ENCODE measurements around the gene DOCK4.

DOCK4 gene

GRCh38 chr7:112070674-112071256 lies 135.4 kb downstream of the DOCK4 start:
- Histone ChIP-seq H3K4me2 (ENCODE audit: low read length) (no peak overlapping the region), H3K4me3 (ENCODE audit: low read length) (no peak overlapping the region), H3K56ac (ENCODE audit: low read length) (no peak overlapping the region), H4K5ac (ENCODE audit: low read length) (no peak overlapping the region), H3K9ac (ENCODE audit: low read length) (no peak overlapping the region), H3K18ac (ENCODE audit: low read length) (no peak overlapping the region), H3K23ac (ENCODE audit: low read length) (no peak overlapping the region), H3K27ac (ENCODE audit: low read depth, low read length) (no peak overlapping the region), H3K36me3 (ENCODE audit: control insufficient read depth, insufficient read depth, low read length) (no peaks in the 10 kb centered on the region), H2BK120ac (ENCODE audit: low read depth, low read length) (no peak overlapping the region), H4K8ac (ENCODE audit: low read depth, low read length) (no peak overlapping the region), H2BK15ac (replicated peaks; ENCODE audit: low read depth) (no peak overlapping the region), H3K27me3 (ENCODE audit: insufficient read depth, low read length, poor library complexity) (no peaks in the 10 kb centered on the region), H2AK5ac (ENCODE audit: low read length) (no peak overlapping the region), H3K4me1 (ENCODE audit: control insufficient read depth, low read depth, low read length) (peaks cover 5% of the 10 kb centered on the region), H3K79me2 (ENCODE audit: control insufficient read depth, insufficient read depth, low read length) (peaks cover 7% of the 10 kb centered on the region), H2BK5ac (ENCODE audit: low read length) (no peak overlapping the region), H3K79me1 (ENCODE audit: low read length) (peaks cover 16% of the 10 kb centered on the region), H3K4ac (ENCODE audit: low read depth, low read length) (no peak overlapping the region)
- DNase-seq: no peak
- WGBS (ENCODE audit: extremely low coverage, insufficient coverage, low lambda C conversion rate): no CpG with 5 or more reads among the region's 5 CpGs

GRCh38 chr7:112069879-112070321 lies 136.3 kb downstream of the DOCK4 start:
- Histone ChIP-seq H3K79me1 (ENCODE audit: low read length) (peaks cover 20% of the 10 kb centered on the region), H3K4me2 (ENCODE audit: low read length) (no peak overlapping the region), H3K27ac (ENCODE audit: low read depth, low read length) (no peak overlapping the region), H3K27me3 (ENCODE audit: insufficient read depth, low read length, poor library complexity) (no peaks in the 10 kb centered on the region), H3K9ac (ENCODE audit: low read length) (no peak overlapping the region), H2BK120ac (ENCODE audit: low read depth, low read length) (no peak overlapping the region), H3K79me2 (ENCODE audit: control insufficient read depth, insufficient read depth, low read length) (peaks cover 7% of the 10 kb centered on the region), H2AK5ac (ENCODE audit: low read length) (no peak overlapping the region), H3K4me3 (ENCODE audit: low read length) (no peak overlapping the region), H3K56ac (ENCODE audit: low read length) (no peak overlapping the region), H3K18ac (ENCODE audit: low read length) (no peak overlapping the region), H2BK5ac (ENCODE audit: low read length) (no peak overlapping the region), H3K36me3 (ENCODE audit: control insufficient read depth, insufficient read depth, low read length) (no peaks in the 10 kb centered on the region), H2BK15ac (replicated peaks; ENCODE audit: low read depth) (no peak overlapping the region), H4K8ac (ENCODE audit: low read depth, low read length) (no peak overlapping the region), H3K23ac (ENCODE audit: low read length) (no peak overlapping the region), H3K4ac (ENCODE audit: low read depth, low read length) (no peak overlapping the region), H4K5ac (ENCODE audit: low read length) (no peak overlapping the region), H3K4me1 (ENCODE audit: control insufficient read depth, low read depth, low read length) (peaks cover 8% of the 10 kb centered on the region)
- peak; percentile 40 for DNase-seq
- no CpG with 5 or more reads among the region's 3 CpGs for WGBS (ENCODE audit: extremely low coverage, insufficient coverage, low lambda C conversion rate)

- DNase-seq: no peak
- Histone ChIP-seq H3K27me3 (ENCODE audit: insufficient read depth, low read length, poor library complexity) (no peaks in the 10 kb centered on the region), H3K23ac (ENCODE audit: low read length) (no peak overlapping the region), H3K79me2 (ENCODE audit: control insufficient read depth, insufficient read depth, low read length) (peaks cover 2% of the 10 kb centered on the region), H3K79me1 (ENCODE audit: low read length) (peaks cover 16% of the 10 kb centered on the region), H3K56ac (ENCODE audit: low read length) (no peak overlapping the region), H3K18ac (ENCODE audit: low read length) (no peak overlapping the region), H2AK5ac (ENCODE audit: low read length) (no peak overlapping the region), H2BK5ac (ENCODE audit: low read length) (no peak overlapping the region), H3K4me2 (ENCODE audit: low read length) (no peak overlapping the region), H2BK15ac (replicated peaks; ENCODE audit: low read depth) (no peak overlapping the region), H4K8ac (ENCODE audit: low read depth, low read length) (no peak overlapping the region), H3K27ac (ENCODE audit: low read depth, low read length) (no peak overlapping the region), H3K9ac (ENCODE audit: low read length) (no peak overlapping the region), H2BK120ac (ENCODE audit: low read depth, low read length) (no peak overlapping the region), H3K4me3 (ENCODE audit: low read length) (no peak overlapping the region), H3K4ac (ENCODE audit: low read depth, low read length) (no peak overlapping the region), H3K36me3 (ENCODE audit: control insufficient read depth, insufficient read depth, low read length) (no peaks in the 10 kb centered on the region), H3K4me1 (ENCODE audit: control insufficient read depth, low read depth, low read length) (peaks cover 8% of the 10 kb centered on the region), H4K5ac (ENCODE audit: low read length) (no peak overlapping the region)
- no CpG with 5 or more reads among the region's 4 CpGs for WGBS (ENCODE audit: extremely low coverage, insufficient coverage, low lambda C conversion rate)
Observed at GRCh38 chr7:112068967-112069366, 137.2 kb downstream of the DOCK4 start.

- Histone ChIP-seq H2AK5ac (ENCODE audit: low read length) (no peak overlapping the region), H2BK120ac (ENCODE audit: low read depth, low read length) (no peak overlapping the region), H3K4me1 (ENCODE audit: control insufficient read depth, low read depth, low read length) (peaks cover 8% of the 10 kb centered on the region), H3K18ac (ENCODE audit: low read length) (no peak overlapping the region), H3K27ac (ENCODE audit: low read depth, low read length) (no peak overlapping the region), H4K8ac (ENCODE audit: low read depth, low read length) (no peak overlapping the region), H2BK5ac (ENCODE audit: low read length) (no peak overlapping the region), H2BK15ac (replicated peaks; ENCODE audit: low read depth) (no peak overlapping the region), H3K79me2 (ENCODE audit: control insufficient read depth, insufficient read depth, low read length) (peaks cover 2% of the 10 kb centered on the region), H3K79me1 (ENCODE audit: low read length) (peaks cover 17% of the 10 kb centered on the region), H3K4me3 (ENCODE audit: low read length) (no peak overlapping the region), H4K5ac (ENCODE audit: low read length) (no peak overlapping the region), H3K4ac (ENCODE audit: low read depth, low read length) (no peak overlapping the region), H3K23ac (ENCODE audit: low read length) (no peak overlapping the region), H3K4me2 (ENCODE audit: low read length) (no peak overlapping the region), H3K36me3 (ENCODE audit: control insufficient read depth, insufficient read depth, low read length) (no peaks in the 10 kb centered on the region), H3K56ac (ENCODE audit: low read length) (no peak overlapping the region), H3K9ac (ENCODE audit: low read length) (no peak overlapping the region), H3K27me3 (ENCODE audit: insufficient read depth, low read length, poor library complexity) (no peaks in the 10 kb centered on the region)
- DNase-seq: no peak
- no CpG with 5 or more reads among the region's 5 CpGs for WGBS (ENCODE audit: extremely low coverage, insufficient coverage, low lambda C conversion rate)
Observed at GRCh38 chr7:112067632-112068540, 138.3 kb downstream of the DOCK4 start.

- H3K56ac ChIP-seq (ENCODE audit: low read length): no peak overlapping the region
- H2BK5ac ChIP-seq (ENCODE audit: low read length): no peak overlapping the region
- H2AK5ac ChIP-seq (ENCODE audit: low read length): no peak overlapping the region
- no peak overlapping the region for H3K27ac ChIP-seq (ENCODE audit: low read depth, low read length)
- H2BK15ac ChIP-seq (replicated peaks; ENCODE audit: low read depth): no peak overlapping the region
- H3K4me2 ChIP-seq (ENCODE audit: low read length): no peak overlapping the region
- peaks cover 4% of the 10 kb centered on the region for H3K4me1 ChIP-seq (ENCODE audit: control insufficient read depth, low read depth, low read length)
- no peak overlapping the region for H3K4ac ChIP-seq (ENCODE audit: low read depth, low read length)
- no peak overlapping the region for H2BK120ac ChIP-seq (ENCODE audit: low read depth, low read length)
- no peak overlapping the region for H4K8ac ChIP-seq (ENCODE audit: low read depth, low read length)
- H3K18ac ChIP-seq (ENCODE audit: low read length): no peak overlapping the region
- H3K27me3 ChIP-seq (ENCODE audit: insufficient read depth, low read length, poor library complexity): no peaks in the 10 kb centered on the region
- DNase-seq: no peak
- no peak overlapping the region for H3K4me3 ChIP-seq (ENCODE audit: low read length)
- no CpG with 5 or more reads among the region's 2 CpGs for WGBS (ENCODE audit: extremely low coverage, insufficient coverage, low lambda C conversion rate)
- H3K23ac ChIP-seq (ENCODE audit: low read length): no peak overlapping the region
- H3K79me2 ChIP-seq (ENCODE audit: control insufficient read depth, insufficient read depth, low read length): peaks cover 2% of the 10 kb centered on the region
- H4K5ac ChIP-seq (ENCODE audit: low read length): no peak overlapping the region
- H3K79me1 ChIP-seq (ENCODE audit: low read length): peaks cover 17% of the 10 kb centered on the region
- no peak overlapping the region for H3K9ac ChIP-seq (ENCODE audit: low read length)
- no peaks in the 10 kb centered on the region for H3K36me3 ChIP-seq (ENCODE audit: control insufficient read depth, insufficient read depth, low read length)
Observed at GRCh38 chr7:112067200-112067599, 139.0 kb downstream of the DOCK4 start.
